ENCODE measurements around the gene PCSK7.

PCSK7 gene

DNA sequence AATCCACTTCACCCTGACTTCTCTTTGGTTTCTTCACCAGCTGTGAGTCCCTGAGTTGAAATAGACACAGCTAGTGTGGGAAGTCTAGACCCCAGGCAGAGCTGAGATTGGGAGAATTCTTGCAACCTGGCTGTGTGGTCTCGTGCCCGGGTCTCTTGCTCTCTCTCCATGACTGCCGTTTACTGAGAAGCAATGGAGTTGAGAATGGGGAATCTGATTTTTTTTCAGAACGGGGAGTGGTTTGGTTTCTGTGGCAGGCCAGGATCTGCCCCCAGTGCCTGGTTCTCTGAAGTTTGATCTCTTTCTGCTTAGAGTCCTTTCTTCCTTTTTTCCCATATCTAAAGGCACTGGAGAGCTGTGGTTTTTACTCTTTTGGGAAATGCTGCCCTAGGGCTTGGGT, 51.9 kb downstream of the PCSK7 start:
- DNase-seq, result no peak

DNA sequence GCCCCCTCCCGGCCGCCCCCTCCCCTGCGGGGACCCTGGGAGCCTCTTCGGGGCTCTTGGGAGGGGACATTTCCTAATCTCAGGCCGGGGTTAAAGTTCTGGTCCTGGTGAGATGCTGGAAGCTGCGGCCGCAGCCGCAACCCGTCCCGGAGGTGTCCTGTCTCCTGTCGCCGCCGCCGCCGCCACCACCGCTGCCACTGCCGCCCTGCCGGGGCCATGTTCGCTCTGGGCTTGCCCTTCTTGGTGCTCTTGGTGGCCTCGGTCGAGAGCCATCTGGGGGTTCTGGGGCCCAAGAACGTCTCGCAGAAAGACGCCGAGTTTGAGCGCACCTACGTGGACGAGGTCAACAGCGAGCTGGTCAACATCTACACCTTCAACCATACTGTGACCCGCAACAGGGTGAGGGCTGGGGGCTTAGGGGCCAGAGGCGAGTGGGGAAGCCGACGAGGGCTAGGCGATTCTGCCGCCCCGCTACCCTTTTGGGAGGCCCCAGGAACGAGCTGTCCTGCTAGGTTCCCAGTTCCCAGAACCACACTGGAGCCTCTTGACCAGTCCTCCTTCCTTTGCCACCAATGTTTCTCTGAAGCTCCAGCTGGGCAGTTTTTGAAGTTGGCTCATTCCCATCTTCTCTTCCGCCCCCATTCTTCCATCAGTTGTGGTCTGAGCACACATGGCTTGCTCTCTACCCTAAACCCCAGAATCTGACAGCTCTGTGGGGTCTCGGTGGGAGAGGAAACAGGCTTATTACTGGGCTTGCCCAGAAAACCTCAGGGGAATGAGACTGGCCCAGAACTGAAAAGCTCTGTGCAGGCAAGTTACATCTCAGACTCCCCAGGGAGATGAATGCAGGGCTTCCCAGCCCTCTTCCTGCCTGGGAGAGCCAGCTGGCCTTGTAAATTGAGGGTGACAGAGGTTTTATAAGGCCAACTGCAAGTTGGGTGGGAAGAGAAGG, 52.5 kb downstream of the PCSK7 start:
- DNase-seq, result peak in 2 of 4 experiments; percentile 11 to 43

- DNase-seq, result peak; percentile 63 to 81 (median 74)
Measured at GRCh38 chr11:117178210-117179034, 53.5 kb downstream of the PCSK7 start, which contains the start of gene SIDT2. Gene SIDT2 (plus strand): TSS chr11:117178743. CDS start chr11:117179264, 521 bp downstream.

GRCh38 chr11:117177534-117178209, 54.2 kb downstream of the PCSK7 start:
- no peak for DNase-seq

- no peak for DNase-seq
Measured at GRCh38 chr11:117176186-117176585, 55.7 kb downstream of the PCSK7 start.

GRCh38 chr11:117175781-117176180, 56.1 kb downstream of the PCSK7 start:
- DNase-seq, result no peak

GRCh38 chr11:117175104-117175503, 56.8 kb downstream of the PCSK7 start:
- no peak for DNase-seq

DNA sequence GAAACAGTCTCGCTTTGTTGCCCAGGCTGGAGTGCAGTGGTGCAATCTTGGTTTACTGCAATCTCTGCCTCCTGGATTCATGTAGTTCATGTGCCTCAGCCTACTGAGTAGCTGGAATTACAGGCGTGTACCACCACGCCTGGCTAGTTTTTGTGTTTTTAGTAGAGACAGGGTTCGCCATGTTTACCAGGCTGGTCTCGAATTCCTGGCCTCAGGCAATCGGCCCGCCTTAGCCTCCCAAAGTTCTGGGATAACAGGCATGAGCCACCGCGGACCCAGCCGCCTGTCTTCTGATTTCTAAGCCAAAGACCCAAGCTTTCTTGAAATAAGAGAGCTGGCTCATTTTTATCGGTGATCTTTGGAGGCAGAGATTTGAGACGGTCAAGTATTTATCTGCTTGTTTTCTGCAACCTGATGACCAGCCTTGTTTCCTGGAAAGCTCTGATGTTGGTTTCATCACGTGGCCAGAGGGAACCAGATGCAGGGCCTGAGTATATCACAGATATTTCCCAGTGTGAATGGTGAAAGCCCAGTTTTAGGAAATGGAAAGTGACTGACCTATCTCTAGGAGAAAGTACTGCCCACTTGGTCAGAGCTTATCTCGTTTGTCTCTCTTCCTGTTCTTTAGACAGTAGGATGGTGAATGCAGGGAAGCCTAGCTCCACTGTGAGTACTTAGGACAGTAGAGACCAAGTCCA, 59.0 kb downstream of the PCSK7 start:
- no peak for DNase-seq

DNA sequence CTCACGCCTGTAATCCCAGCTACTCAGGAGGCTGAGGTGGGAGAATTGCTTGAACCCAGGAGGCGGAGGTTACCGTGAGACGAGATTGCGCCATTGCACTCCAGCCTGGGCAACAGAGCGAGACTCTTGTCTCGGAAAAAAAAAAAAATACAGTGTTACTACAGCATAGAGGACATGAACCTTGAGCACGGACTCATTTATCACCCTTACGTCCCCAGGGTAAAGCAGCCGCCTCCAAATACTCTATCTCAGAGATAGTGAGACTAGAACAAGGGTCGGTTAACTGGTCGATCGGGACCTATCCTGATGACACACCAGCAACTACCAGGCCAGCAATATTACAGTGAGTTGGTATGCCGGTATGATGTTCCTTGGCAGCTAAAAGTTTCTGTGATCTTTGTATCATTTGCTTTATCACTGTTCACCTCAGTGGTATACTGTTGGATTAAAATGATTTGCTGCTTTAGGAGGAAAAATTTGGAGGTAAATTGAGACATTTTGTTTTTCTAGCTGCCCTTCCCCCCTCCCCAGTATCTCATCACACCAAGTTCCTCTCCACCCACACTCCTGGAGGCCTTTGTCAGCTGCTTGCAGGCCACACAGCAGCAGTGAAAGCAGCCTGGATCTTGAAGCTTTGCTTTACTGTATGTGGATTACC, 60.3 kb downstream of the PCSK7 start:
- DNase-seq, result no peak

DNA sequence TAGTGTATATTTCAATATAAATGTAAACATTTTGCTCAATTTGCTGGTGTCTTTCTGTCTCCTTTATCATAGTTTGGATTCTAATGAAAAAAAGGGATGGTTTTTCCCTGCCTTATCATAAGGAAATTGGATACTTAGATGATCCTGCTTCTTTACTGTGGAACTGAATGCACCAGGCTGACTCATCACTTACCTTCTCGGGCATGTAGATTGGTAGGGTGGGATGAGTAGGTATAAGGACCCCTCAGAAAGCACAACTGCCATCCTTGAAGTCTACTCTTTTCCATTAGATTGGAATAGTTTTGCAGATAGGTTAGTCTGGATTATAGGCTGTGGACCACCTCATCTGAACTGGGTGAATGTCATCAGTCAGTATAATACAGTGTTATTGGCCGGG, 60.9 kb downstream of the PCSK7 start:
- DNase-seq, result no peak

- DNase-seq, result no peak
Measured at GRCh38 chr11:117170210-117170609, 61.7 kb downstream of the PCSK7 start.

DNA sequence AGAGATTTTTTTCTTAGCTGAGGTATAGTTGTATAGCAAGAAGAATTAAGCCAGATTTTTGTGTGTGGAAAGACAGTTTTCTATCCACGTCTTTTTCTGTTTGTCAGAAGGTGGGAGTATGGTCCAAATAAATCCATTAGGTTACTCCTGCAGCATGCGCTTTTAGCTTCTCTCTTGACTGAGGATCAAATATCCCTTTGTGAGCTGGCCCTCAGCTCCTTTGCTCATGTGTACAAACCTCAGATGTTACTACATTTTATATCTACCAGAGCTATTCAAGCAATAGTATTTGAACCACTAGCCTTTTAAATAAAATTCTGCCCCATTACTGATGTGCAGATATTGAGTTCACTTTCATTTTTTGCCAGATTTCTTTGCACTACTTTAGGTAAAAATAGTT, 62.1 kb downstream of the PCSK7 start:
- no peak for DNase-seq

GRCh38 chr11:117166491-117166890, 65.4 kb downstream of the PCSK7 start:
- no peak for DNase-seq

DNA sequence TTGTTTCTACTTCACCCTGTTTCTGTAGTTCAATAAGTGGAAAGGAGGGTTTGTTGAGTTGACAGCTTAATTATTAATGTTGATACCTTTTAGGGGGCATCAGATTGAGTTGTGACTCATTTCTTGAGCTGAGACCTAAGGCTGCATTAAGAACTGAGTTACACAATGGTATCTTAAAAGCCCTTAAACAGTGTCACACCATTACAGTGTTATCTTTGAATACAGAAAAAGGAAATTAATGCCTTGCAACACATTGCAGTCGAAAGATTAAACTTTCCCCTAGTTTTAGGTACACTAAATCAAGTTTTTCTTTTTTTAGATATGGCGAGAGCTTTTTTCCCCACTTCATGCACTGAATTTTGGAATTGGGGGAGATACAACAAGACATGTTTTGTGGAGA, 71.0 kb downstream of the PCSK7 start:
- DNase-seq, result no peak

GRCh38 chr11:117159892-117160291, 72.0 kb downstream of the PCSK7 start:
- no peak for DNase-seq

GRCh38 chr11:117157507-117157906, 74.4 kb downstream of the PCSK7 start:
- no peak for DNase-seq

GRCh38 chr11:117154468-117154867, 77.4 kb downstream of the PCSK7 start:
- DNase-seq, result no peak
